Measurements from ENCODE around the gene NLRC3. TPM values are rescaled to one million over a fixed set of nuclear protein-coding genes. Genes with fewer than 3 reads are reported as not detected.

NLRC3 gene
- total RNA-seq, 1 donor, result under 0.01 TPM

DNA sequence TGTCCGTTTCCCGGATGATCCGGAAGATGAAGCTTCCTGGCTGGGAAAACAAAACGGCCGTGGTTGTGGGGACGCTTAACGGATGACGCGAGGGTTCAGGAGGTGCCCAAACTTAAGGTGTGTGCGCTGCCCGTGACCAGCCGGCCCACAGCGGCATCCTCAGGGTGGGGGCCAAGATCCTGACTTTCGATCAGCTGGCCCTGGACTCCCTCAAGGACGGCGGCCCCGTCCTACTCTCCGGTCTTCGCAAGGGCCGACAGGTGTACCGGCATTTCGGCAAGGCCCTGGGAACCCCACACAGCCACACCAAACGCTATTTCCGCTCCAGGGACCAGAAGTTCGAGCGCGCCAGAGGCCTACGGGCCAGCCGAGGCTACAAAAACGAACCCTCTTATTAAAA is 80.8 kb downstream of the NLRC3 start:
- no peaks in the 10 kb centered on the region for H3K36me3 ChIP-seq (ENCODE audit: insufficient read depth, low read length)
- H3K4me1 ChIP-seq (ENCODE audit: insufficient read depth, low read length), result no peaks in the 10 kb centered on the region
- no peak overlapping the region for H2AFZ ChIP-seq (ENCODE audit: low read length)
- no peak overlapping the region for H3K4me2 ChIP-seq (ENCODE audit: insufficient read depth, low read length)
- H4K20me1 ChIP-seq (ENCODE audit: insufficient read depth, low read length), result no peaks in the 10 kb centered on the region
- TF ChIP-seq, protein P1, sequence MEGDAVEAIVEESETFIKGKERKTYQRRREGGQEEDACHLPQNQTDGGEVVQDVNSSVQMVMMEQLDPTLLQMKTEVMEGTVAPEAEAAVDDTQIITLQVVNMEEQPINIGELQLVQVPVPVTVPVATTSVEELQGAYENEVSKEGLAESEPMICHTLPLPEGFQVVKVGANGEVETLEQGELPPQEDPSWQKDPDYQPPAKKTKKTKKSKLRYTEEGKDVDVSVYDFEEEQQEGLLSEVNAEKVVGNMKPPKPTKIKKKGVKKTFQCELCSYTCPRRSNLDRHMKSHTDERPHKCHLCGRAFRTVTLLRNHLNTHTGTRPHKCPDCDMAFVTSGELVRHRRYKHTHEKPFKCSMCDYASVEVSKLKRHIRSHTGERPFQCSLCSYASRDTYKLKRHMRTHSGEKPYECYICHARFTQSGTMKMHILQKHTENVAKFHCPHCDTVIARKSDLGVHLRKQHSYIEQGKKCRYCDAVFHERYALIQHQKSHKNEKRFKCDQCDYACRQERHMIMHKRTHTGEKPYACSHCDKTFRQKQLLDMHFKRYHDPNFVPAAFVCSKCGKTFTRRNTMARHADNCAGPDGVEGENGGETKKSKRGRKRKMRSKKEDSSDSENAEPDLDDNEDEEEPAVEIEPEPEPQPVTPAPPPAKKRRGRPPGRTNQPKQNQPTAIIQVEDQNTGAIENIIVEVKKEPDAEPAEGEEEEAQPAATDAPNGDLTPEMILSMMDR (IDR thresholded peaks at IDR 0.05; ENCODE audit: extremely low read depth, low read depth, low read length), result no peak
- no peak for DNase-seq (ENCODE audit: insufficient read length, low spot score, missing footprints)
- no peak overlapping the region for H3K27ac ChIP-seq (ENCODE audit: low read depth, low read length)
- no peaks in the 10 kb centered on the region for H3K9me3 ChIP-seq (ENCODE audit: low read depth, low read length)
- H3K79me2 ChIP-seq (ENCODE audit: insufficient read depth, low read length), result no peaks in the 10 kb centered on the region
- H3K27me3 ChIP-seq (ENCODE audit: insufficient read depth, low read length), result no peaks in the 10 kb centered on the region
- H3K4me3 ChIP-seq (ENCODE audit: insufficient read depth, low read length), result no peak overlapping the region

DNA sequence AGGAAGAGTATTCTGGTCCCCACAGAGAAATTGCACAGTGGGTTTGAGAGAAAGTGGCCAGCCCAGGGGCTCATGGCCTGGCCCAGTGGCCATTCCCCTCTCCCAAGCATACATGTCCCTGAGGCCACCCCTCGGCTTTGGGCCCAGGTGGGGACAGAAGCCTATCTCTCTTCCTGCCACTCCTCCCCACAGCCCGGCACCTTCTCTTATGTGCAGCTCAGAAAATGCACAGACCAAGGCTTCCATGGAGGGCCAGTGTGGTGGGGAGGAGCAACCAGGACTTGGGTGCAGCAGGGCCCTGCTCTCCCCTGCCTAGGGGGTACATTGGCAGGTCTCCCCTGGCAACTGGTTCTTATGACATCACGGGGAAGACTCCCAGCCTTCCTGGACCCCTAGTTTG is 82.0 kb downstream of the NLRC3 start, which contains the start of gene C16orf90:
TSS of gene C16orf90 (minus strand) at position 314 of the 400 bp plus-strand sequence. CDS start at position 246, 68 bp downstream.
- Histone ChIP-seq H4K20me1 (ENCODE audit: insufficient read depth, low read length) (no peaks in the 10 kb centered on the region), H2AFZ (ENCODE audit: low read length) (no peak within 1 kb of the TSS), H3K4me3 (ENCODE audit: insufficient read depth, low read length) (no peak within 1 kb of the TSS), H3K4me1 (ENCODE audit: insufficient read depth, low read length) (no peaks in the 10 kb centered on the region), H3K36me3 (ENCODE audit: insufficient read depth, low read length) (no peaks in the 10 kb centered on the region), H3K27ac (ENCODE audit: low read depth, low read length) (no peak within 1 kb of the TSS), H3K27me3 (ENCODE audit: insufficient read depth, low read length) (no peaks in the 10 kb centered on the region), H3K4me2 (ENCODE audit: insufficient read depth, low read length) (no peak within 1 kb of the TSS), H3K9me3 (ENCODE audit: low read depth, low read length) (no peaks in the 10 kb centered on the region), H3K79me2 (ENCODE audit: insufficient read depth, low read length) (no peaks in the 10 kb centered on the region)
- TF ChIP-seq, protein P1 (IDR thresholded peaks at IDR 0.05; ENCODE audit: extremely low read depth, low read depth, low read length), result no peak
- peak; percentile 83 for DNase-seq (ENCODE audit: insufficient read length, low spot score, missing footprints)

DNA sequence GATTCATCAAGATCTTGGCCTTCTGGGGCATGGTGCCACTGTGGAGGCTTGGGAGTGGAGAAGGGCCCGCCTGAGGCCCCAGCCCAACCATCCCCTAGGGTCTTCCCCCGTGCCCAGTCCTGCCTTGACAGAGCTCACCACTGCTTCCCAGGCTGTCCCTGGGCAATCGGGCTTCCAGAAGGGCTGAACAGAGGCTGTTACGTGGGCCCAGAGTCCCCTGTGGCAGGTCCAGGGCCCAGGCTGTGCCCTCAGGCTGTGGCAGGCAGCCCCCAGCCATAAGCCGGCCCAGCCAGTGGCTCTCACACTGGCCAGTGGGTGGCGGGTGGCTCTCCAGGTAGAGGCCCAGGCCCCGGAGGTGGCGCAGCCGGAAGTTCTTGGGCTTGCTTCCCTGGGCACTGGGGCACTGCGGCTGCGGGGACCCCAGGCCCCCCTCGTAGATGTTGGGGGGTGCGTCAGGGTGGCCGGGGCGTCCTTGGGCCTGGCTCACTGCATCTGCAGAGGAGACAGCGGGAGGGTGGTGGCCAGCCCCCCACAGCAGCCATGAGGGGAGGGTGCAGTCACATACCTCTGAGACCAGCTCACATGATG is 82.7 kb downstream of the NLRC3 start:
- H4K20me1 ChIP-seq (ENCODE audit: insufficient read depth, low read length), result no peaks in the 10 kb centered on the region
- no peak overlapping the region for H3K4me3 ChIP-seq (ENCODE audit: insufficient read depth, low read length)
- H3K4me2 ChIP-seq (ENCODE audit: insufficient read depth, low read length), result no peak overlapping the region
- H3K9me3 ChIP-seq (ENCODE audit: low read depth, low read length), result no peaks in the 10 kb centered on the region
- no peaks in the 10 kb centered on the region for H3K36me3 ChIP-seq (ENCODE audit: insufficient read depth, low read length)
- H3K4me1 ChIP-seq (ENCODE audit: insufficient read depth, low read length), result no peaks in the 10 kb centered on the region
- no peak for DNase-seq (ENCODE audit: insufficient read length, low spot score, missing footprints)
- H2AFZ ChIP-seq (ENCODE audit: low read length), result no peak overlapping the region
- no peaks in the 10 kb centered on the region for H3K27me3 ChIP-seq (ENCODE audit: insufficient read depth, low read length)
- TF ChIP-seq, protein P1 (IDR thresholded peaks at IDR 0.05; ENCODE audit: extremely low read depth, low read depth, low read length), result no peak
- H3K79me2 ChIP-seq (ENCODE audit: insufficient read depth, low read length), result no peaks in the 10 kb centered on the region
- H3K27ac ChIP-seq (ENCODE audit: low read depth, low read length), result no peak overlapping the region

DNA sequence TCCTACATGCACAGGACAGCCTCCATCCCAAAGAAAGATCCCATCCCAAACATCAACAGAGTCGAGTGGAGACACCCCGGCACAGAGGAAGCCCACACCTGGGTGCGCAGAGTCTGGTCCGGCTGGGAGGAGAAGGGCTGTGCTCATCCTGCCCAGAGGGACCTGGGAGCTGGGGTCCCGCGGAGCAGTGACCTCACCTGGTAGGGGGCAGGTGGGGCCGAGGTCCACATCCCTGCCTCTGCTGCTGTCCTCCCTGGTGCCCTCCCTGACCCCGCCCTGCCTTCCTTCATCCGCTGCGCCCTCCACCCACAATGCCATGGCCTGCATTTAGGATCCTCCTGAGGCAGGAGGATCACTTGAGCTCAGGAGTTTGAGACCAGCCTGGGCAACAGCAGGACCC is 84.8 kb downstream of the NLRC3 start:
- Histone ChIP-seq H3K4me1 (ENCODE audit: insufficient read depth, low read length) (no peaks in the 10 kb centered on the region), H4K20me1 (ENCODE audit: insufficient read depth, low read length) (no peaks in the 10 kb centered on the region), H2AFZ (ENCODE audit: low read length) (no peak overlapping the region), H3K36me3 (ENCODE audit: insufficient read depth, low read length) (peaks cover 5% of the 10 kb centered on the region), H3K4me2 (ENCODE audit: insufficient read depth, low read length) (no peak overlapping the region), H3K4me3 (ENCODE audit: insufficient read depth, low read length) (no peak overlapping the region), H3K27me3 (ENCODE audit: insufficient read depth, low read length) (no peaks in the 10 kb centered on the region), H3K9me3 (ENCODE audit: low read depth, low read length) (no peaks in the 10 kb centered on the region), H3K79me2 (ENCODE audit: insufficient read depth, low read length) (no peaks in the 10 kb centered on the region), H3K27ac (ENCODE audit: low read depth, low read length) (no peak overlapping the region)
- TF ChIP-seq, protein P1 (IDR thresholded peaks at IDR 0.05; ENCODE audit: extremely low read depth, low read depth, low read length), result no peak
- peak; percentile 76 for DNase-seq (ENCODE audit: insufficient read length, low spot score, missing footprints)

Measured in osteoblast (primary cell).